ENCODE data around the gene ESPN.
A peak's percentile ranks its signal among the peaks of the same experiment; 100 is the strongest.
"Not testable (repeated sequence)": the region's sequence is repeated elsewhere in the genome, so short reads cannot be mapped to it uniquely, and the experiment has no call there.

ESPN gene

GRCh38 chr1:6427441-6428390, 3.1 kb downstream of the ESPN start:
- DNase-seq (ENCODE audit: low read depth in 3 of 3): no peak

GRCh38 chr1:6428453-6428852, 3.9 kb downstream of the ESPN start:
- not testable (repeated sequence) for DNase-seq (ENCODE audit: low read depth in 3 of 3)

- DNase-seq (ENCODE audit: low read depth in 3 of 3): not testable (repeated sequence)
Observed at GRCh38 chr1:6429660-6430411, 5.3 kb downstream of the ESPN start.

- not testable (repeated sequence) for DNase-seq (ENCODE audit: low read depth in 3 of 3)
Observed at GRCh38 chr1:6431645-6432579, 7.3 kb downstream of the ESPN start.

GRCh38 chr1:6434186-6434585, 9.6 kb downstream of the ESPN start:
- DNase-seq (ENCODE audit: low read depth in 3 of 3): no peak

GRCh38 chr1:6435129-6435528, 10.6 kb downstream of the ESPN start:
- no peak for DNase-seq (ENCODE audit: low read depth in 3 of 3)

- no peak for DNase-seq (ENCODE audit: low read depth in 3 of 3)
Observed at GRCh38 chr1:6435547-6435946, 11.0 kb downstream of the ESPN start.

- DNase-seq (ENCODE audit: low read depth in 3 of 3): not testable (repeated sequence)
Observed at GRCh38 chr1:6436277-6436676, 11.7 kb downstream of the ESPN start.

GRCh38 chr1:6437012-6437700, 12.6 kb downstream of the ESPN start:
- not testable (repeated sequence) for DNase-seq (ENCODE audit: low read depth in 3 of 3)

- peak; percentile 47 to 70 (median 60) for DNase-seq (ENCODE audit: low read depth in 3 of 3)
Observed at GRCh38 chr1:6438047-6438525, 13.5 kb downstream of the ESPN start.

GRCh38 chr1:6440198-6441126, 15.9 kb downstream of the ESPN start:
- peak in 2 of 3 experiments; percentile 45 to 71 for DNase-seq (ENCODE audit: low read depth in 3 of 3)

- no peak for DNase-seq (ENCODE audit: low read depth in 3 of 3)
Observed at GRCh38 chr1:6441586-6441985, 17.0 kb downstream of the ESPN start.

- no peak for DNase-seq (ENCODE audit: low read depth in 3 of 3)
Observed at GRCh38 chr1:6443339-6444115, 19.0 kb downstream of the ESPN start.

GRCh38 chr1:6444377-6444776, 19.8 kb downstream of the ESPN start:
- DNase-seq (ENCODE audit: low read depth in 3 of 3): no peak

GRCh38 chr1:6445062-6445763, 20.6 kb downstream of the ESPN start:
- DNase-seq (ENCODE audit: low read depth in 3 of 3): peak in 1 of 3 experiments; percentile 34

GRCh38 chr1:6445929-6446328, 21.4 kb downstream of the ESPN start:
- not testable (repeated sequence) for DNase-seq (ENCODE audit: low read depth in 3 of 3)

GRCh38 chr1:6446665-6447015, 22.1 kb downstream of the ESPN start:
- DNase-seq (ENCODE audit: low read depth in 3 of 3): no peak
